A673 (cell line): ENCODE measurements around the gene NFATC2. TPM values are rescaled to one million over a fixed set of nuclear protein-coding genes. Genes with fewer than 3 reads are reported as not detected.
A peak's percentile ranks its signal among the peaks of the same experiment; 100 is the strongest.

ENCODE experiments used
- BruUV-seq: library from RNA; stranded (reverse); fragments of 400-500 nt; replicated peaks from 2 replicates; lab custom pipeline; 2021; lab: Mats Ljungman, UMichigan
- CTCF ChIA-PET: fragments of 300-600 bp; sonication (Branson Sonifier 250); formaldehyde crosslinking; loops from one replicate; lab custom pipeline; 2022; ENCODE audit warnings: antibody characterized with exemption; lab: Charles Lee
- POLR2A ChIA-PET: fragments of 300-600 bp; sonication (Branson Sonifier 250); formaldehyde crosslinking; loops from one replicate; lab custom pipeline; 2022; ENCODE audit warnings: antibody characterized with exemption; ENCODE audit not compliant: low non-redundant PET; lab: Charles Lee
- DNase-seq: peaks from one replicate; pipeline ENCODE4 v3.0.0-alpha.2; 2015; ENCODE audit warnings: low spot score
- H3K27ac ChIP-seq: fragments of 200-600 bp; sonication (generic); 2 replicates; pipeline ENCODE4 v1.5.1; 2016; ENCODE audit warnings: mixed run types, low read depth, mild to moderate bottlenecking, mixed read lengths, antibody characterized with exemption, low read length; ENCODE audit not compliant: poor library complexity, severe bottlenecking
- H3K27me3 ChIP-seq: fragments of 200-600 bp; sonication (generic); replicated peaks from 2 replicates; pipeline ENCODE4 v1.6.1; 2017; ENCODE audit warnings: mixed run types, low read depth, mild to moderate bottlenecking, mixed read lengths, antibody characterized with exemption, low read length; ENCODE audit not compliant: insufficient read depth, poor library complexity
- H3K36me3 ChIP-seq: fragments of 200-600 bp; sonication (generic); 2 replicates; pipeline ENCODE4 v1.6.1; 2016; ENCODE audit warnings: mixed run types, mild to moderate bottlenecking, mixed read lengths, antibody characterized with exemption, low read length; ENCODE audit not compliant: insufficient read depth, poor library complexity, severe bottlenecking
- H3K4me1 ChIP-seq: fragments of 200-600 bp; sonication (generic); 2 replicates; pipeline ENCODE4 v1.6.1; 2017; ENCODE audit warnings: mixed run types, mild to moderate bottlenecking, mixed read lengths, antibody characterized with exemption, low read length; ENCODE audit not compliant: insufficient read depth, poor library complexity, severe bottlenecking
- H3K4me3 ChIP-seq: fragments of 200-600 bp; sonication (generic); 2 replicates; pipeline ENCODE4 v1.5.1; 2016; ENCODE audit warnings: low read depth, mixed run types, mild to moderate bottlenecking, mixed read lengths, low read length; ENCODE audit not compliant: poor library complexity, severe bottlenecking
- H3K9me3 ChIP-seq: fragments of 200-600 bp; sonication (generic); 2 replicates; pipeline ENCODE4 v1.6.1; 2016; ENCODE audit warnings: mixed run types, low read depth, mild to moderate bottlenecking, mixed read lengths, antibody characterized with exemption, low read length; ENCODE audit not compliant: poor library complexity, severe bottlenecking
- EZH2 ChIP-seq: fragments of 200-600 bp; sonication (generic); IDR thresholded peaks from 2 replicates; pipeline ENCODE4 v1.6.1; 2017; ENCODE audit warnings: borderline replicate concordance, low read depth, mild to moderate bottlenecking, mixed read lengths, antibody characterized with exemption, low read length; ENCODE audit not compliant: poor library complexity, severe bottlenecking
- intact Hi-C: fragments of 100-400 bp; cut with micrococcal nuclease; formaldehyde crosslinking; loops from one replicate; pipeline ENCODE4 v1.10.0; 2022; ENCODE audit not compliant: unreplicated experiment
- total RNA-seq: library from RNA; stranded (reverse); gene quantifications from 2 replicates; pipeline ENCODE4 v1.2.3, GENCODE V29; 2021
- TF ChIP-seq, protein P1 (sequence below): fragments of 300-800, 200-600 bp; sonication (generic); conservative IDR thresholded peaks from 2 replicates; pipeline ENCODE4 v1.5.1; 2017; ENCODE audit warnings: low read depth, mild to moderate bottlenecking, antibody characterized with exemption, low read length, moderate library complexity, mixed read lengths

Gene NFATC2
- total RNA-seq, 1 experiment from 2014 or later = 0.64 TPM

GRCh38 chr20:51497542-51498467, 44.7 kb downstream of the NFATC2 start:
- DNase-seq = peak; percentile 93
- Histone ChIP-seq H3K4me1 (peaks cover 56% of the 10 kb centered on the region), H3K9me3 (no peaks in the 10 kb centered on the region), H3K27ac (peak overlapping the region; percentile 84), H3K27me3 (no peaks in the 10 kb centered on the region), H3K36me3 (no peaks in the 10 kb centered on the region), H3K4me3 (no peak overlapping the region)
- CTCF ChIA-PET = no interaction called here
- intact Hi-C loops = no loop called here
- TF ChIP-seq EZH2 = no peak
- no TSS peak for BruUV-seq
- POLR2A ChIA-PET = no interaction called here

DNA sequence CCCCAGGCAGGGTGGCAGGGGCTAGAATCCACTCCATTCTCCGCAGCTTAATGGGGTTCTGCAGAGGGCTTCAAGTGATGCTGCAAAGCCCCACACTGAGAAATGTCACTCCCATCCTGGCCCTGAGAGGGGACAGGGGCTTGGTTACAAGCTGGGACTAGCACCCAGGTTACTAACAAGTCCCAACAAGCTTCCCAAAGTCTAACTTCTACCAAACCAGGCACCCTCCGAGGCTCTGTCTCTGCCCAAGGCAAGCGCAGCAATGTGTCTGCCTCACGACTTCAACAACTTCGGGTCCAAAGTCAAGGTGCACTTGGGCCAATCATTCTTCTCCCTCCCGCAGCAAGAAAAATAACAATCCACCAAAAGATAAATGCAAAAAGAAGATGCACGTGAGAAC, 45.6 kb downstream of the NFATC2 start:
- Histone ChIP-seq H3K4me3 (no peak overlapping the region), H3K9me3 (no peaks in the 10 kb centered on the region), H3K27me3 (no peaks in the 10 kb centered on the region), H3K27ac (peak overlapping the region; percentile 84), H3K4me1 (peaks cover 64% of the 10 kb centered on the region), H3K36me3 (no peaks in the 10 kb centered on the region)
- no peak for DNase-seq
- BruUV-seq = no TSS peak
- CTCF ChIA-PET = no interaction called here
- no peak for TF ChIP-seq EZH2
- TF ChIP-seq, protein P1, sequence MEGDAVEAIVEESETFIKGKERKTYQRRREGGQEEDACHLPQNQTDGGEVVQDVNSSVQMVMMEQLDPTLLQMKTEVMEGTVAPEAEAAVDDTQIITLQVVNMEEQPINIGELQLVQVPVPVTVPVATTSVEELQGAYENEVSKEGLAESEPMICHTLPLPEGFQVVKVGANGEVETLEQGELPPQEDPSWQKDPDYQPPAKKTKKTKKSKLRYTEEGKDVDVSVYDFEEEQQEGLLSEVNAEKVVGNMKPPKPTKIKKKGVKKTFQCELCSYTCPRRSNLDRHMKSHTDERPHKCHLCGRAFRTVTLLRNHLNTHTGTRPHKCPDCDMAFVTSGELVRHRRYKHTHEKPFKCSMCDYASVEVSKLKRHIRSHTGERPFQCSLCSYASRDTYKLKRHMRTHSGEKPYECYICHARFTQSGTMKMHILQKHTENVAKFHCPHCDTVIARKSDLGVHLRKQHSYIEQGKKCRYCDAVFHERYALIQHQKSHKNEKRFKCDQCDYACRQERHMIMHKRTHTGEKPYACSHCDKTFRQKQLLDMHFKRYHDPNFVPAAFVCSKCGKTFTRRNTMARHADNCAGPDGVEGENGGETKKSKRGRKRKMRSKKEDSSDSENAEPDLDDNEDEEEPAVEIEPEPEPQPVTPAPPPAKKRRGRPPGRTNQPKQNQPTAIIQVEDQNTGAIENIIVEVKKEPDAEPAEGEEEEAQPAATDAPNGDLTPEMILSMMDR = no peak
- POLR2A ChIA-PET = no interaction called here
- intact Hi-C loops = no loop called here

- TF ChIP-seq EZH2 = no peak
- CTCF ChIA-PET = no interaction called here
- Histone ChIP-seq H3K27ac (peak overlapping the region; percentile 84), H3K9me3 (no peaks in the 10 kb centered on the region), H3K4me1 (peaks cover 73% of the 10 kb centered on the region), H3K4me3 (no peak overlapping the region), H3K36me3 (no peaks in the 10 kb centered on the region), H3K27me3 (no peaks in the 10 kb centered on the region)
- DNase-seq = no peak
- POLR2A ChIA-PET = no interaction called here
- BruUV-seq = no TSS peak
- intact Hi-C loops = no loop called here
These were observed 46.5 kb downstream of the NFATC2 start for GRCh38 chr20:51495921-51496545.

DNA sequence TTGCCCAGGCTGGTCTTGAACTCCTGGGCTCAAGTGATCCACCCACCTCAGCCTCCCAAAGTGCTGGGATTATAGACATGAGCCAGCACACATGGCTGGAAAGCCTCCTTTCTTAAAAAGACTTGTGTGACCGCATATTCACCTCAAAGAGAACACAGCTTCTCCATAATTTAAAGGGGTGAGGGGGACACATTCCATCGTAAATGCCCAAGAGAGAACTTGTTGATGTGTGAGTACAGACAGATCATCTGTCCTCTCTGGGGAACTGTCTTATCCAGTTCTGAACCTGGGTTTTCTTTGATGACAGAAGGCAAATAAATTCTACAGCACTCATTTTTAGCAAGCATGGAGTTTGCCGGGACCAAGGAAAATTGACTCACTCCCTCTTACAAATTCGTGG, 47.2 kb downstream of the NFATC2 start:
- POLR2A ChIA-PET = no interaction called here

More for the DNA sequence above, 47.2 kb downstream of the NFATC2 start:
- H3K36me3 ChIP-seq = no peaks in the 10 kb centered on the region
- no TSS peak for BruUV-seq
- no peaks in the 10 kb centered on the region for H3K9me3 ChIP-seq
- no peaks in the 10 kb centered on the region for H3K27me3 ChIP-seq
- intact Hi-C loops = no loop called here
- TF ChIP-seq, protein P1 = no peak
- no peak for TF ChIP-seq EZH2
- H3K27ac ChIP-seq = peak overlapping the region; percentile 84
- H3K4me1 ChIP-seq = peaks cover 81% of the 10 kb centered on the region
- H3K4me3 ChIP-seq = no peak overlapping the region
- DNase-seq = no peak
- CTCF ChIA-PET = no interaction called here
